Measurements from ENCODE around the gene ATP1B1.
A peak's percentile ranks its signal among the peaks of the same experiment; 100 is the strongest.

ATP1B1 gene

DNA sequence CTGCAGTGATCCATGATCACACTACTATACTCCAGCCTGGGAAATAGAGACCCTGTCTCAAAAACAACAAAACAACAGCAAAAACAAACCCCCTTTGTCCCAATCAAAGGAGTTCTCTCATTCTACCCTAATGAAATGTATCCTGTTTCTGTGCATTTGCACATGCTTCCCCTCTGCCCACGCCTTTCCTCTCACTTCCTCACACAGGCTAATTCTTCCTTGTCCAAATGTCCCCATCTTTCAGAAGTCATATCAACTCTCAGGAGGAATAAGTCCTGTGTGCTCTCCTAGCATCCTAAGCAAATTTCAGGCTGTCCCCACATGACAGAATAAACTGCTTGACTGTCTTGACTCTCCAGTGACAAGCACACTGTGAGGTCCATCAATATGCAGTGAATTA, 8.1 kb upstream of the ATP1B1 start:
- no peak for DNase-seq

DNA sequence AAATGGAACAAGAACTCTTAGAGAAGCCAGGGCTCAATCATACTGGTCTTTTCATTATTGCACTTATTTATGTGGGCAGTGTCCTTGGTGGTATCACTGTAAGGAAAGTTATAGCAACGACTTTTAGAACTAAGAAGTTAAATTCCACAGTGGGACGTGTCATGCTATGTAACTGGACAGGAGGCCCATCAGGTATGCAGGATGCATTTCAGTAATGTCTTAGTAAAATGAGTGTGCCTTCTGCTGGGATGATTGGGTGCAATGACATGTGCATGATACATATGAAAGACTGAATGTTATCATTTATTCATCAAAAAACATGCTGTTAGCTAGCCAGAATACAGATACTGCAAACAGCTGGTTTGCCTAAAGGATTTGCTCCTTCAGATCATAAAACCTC, 6.9 kb upstream of the ATP1B1 start:
- DNase-seq, result no peak

DNA sequence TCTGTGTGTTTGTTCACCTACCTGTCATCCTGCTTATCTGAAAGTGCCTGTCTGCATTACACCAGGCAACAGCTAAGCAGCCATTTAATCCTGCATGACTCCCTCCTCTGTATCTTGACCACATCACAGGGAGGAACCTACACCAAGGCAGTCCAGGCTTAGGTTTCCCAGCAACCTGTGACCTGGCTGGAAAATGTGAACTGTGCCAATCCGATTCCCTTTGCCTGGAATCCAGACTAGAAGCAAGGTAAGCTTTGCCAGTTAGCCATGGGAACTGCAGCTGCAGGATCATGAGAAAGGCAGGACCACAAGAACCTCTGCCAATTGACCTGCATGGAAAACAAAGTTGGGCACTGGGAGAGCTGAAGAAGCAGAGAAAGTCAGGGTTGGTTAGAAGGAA, 6.3 kb upstream of the ATP1B1 start:
- DNase-seq, result no peak

DNA sequence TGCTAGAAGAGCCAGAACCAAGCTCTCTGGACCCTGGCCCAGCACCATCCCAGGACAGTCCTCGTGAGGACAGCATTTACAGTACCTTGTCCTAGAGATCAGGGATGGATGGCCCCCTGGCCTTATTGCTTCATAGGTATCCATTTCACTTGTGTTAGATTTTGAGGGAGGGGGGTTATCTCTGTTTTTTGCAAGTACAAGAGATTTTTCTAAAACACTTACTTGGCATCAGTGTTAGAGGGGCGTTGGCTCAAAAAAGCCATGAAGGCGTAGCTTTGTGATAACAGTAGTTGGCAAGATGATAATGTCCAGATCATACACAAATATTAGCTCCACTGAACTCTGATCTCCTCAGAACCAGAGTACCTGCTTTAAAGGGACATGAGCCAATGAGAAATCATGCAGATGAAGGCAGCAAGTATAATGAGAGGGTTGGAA, 5.8 kb upstream of the ATP1B1 start:
- no peak for DNase-seq

DNA sequence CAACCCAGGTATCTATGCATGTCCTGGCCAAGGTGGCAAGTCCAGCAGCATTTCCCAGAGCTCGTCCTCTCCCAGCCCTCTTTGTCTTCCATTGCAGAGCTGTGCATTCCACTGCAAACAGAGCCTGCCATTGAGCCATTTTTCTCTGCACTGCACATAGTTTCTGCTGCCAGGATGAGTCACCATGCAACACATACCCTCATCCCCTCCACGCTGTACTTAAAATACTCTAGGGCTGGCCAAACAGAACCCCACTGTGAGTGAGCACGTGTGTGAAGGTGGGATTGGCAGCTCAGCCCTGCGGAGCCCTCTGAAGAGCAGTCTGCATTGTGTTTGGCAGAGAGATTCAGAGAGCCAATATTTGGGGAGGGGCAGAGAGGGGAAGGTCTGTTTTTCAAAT, 3.9 kb upstream of the ATP1B1 start:
- DNase-seq, result no peak

DNA sequence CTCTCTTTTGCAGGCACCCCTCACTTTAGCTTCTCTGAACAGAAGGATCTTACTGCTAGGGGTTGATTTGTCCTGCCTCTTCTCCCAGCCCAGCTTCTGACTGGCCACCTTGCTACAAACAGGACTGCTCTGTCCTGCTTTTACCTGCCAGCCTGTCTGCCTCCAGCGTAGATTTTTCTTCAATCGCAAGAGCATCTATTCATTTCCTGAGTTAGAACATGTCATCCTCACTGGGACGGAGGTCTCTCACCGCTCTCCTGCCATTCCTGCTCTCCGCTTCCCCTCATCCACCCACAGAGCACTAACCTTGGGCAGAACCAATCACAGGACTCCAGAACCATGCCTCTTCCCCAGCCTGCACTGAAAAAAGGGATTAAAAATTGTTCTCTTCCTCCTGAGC, 3.5 kb upstream of the ATP1B1 start:
- no peak for DNase-seq

DNA sequence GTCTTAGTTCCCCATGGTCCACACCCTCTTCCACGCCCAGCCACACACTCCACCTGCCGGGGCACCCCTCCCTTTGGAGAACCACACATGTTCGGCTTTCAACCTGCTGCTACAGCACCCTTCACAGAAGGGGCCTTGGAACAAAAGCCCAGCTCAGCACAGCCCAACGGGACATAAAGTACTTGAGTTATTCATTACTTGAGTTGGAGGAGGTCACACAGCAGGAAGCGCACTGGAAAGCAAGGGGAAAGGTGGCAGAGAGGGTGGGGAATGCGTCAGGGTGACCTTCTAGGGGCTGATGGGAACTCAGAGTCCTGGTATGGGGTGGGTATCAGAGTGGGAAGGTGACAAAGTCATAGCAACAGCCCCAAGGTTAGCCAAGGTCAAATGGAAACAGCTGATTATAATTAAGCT, 3.0 kb upstream of the ATP1B1 start:
- no peak for DNase-seq

DNA sequence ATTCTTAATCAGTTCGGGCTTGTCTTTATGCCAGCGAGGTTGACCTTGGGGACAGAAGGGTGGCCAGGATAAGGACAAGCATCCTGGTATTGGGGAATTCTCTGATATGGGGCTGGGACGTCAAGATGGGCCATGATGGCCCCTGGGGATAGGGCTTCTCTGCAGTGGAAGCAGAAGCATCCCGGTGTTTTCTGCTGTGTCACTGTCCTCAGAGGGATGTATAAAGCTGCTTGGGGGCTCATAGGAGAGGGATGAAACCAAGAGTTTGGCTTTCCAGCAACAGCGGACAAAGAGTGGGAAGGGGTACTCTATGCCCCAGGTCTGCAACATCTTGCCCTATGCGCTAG, 1.4 kb upstream of the ATP1B1 start:
- DNase-seq, result no peak

DNA sequence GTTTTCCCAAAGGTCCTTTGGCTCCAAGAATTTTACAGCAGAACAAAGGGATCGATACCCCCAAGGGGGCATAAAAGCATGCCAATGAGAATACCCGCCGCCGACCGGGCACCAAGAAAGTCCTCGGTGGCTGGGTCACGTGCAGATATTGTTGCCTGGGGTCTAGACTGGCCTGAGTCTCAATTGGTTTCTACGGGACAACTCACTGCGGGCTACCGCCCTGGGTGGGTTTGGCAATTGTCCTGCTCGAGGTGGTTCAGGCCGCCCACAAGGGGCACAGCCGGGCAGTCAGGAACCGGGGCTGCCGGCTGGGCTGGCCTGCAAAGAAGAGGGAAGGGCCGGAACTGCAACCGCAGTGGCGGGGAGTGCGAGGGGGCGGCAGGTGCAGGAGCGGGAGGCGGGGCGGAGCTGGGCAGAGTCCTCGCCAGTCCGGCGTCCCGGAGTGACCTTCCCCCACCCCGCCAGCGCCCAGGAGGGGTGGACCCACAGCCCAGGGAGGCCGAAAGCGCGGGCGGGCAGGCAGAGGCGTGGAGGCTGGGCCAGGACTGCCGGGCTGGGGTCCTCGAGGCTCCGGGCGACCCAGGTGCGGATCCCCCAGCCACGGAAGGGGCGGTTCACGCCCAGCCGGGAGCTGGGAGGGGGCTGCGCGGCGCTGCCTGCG, 926 bp upstream of the ATP1B1 start:
- peak; percentile 22 for DNase-seq

DNA sequence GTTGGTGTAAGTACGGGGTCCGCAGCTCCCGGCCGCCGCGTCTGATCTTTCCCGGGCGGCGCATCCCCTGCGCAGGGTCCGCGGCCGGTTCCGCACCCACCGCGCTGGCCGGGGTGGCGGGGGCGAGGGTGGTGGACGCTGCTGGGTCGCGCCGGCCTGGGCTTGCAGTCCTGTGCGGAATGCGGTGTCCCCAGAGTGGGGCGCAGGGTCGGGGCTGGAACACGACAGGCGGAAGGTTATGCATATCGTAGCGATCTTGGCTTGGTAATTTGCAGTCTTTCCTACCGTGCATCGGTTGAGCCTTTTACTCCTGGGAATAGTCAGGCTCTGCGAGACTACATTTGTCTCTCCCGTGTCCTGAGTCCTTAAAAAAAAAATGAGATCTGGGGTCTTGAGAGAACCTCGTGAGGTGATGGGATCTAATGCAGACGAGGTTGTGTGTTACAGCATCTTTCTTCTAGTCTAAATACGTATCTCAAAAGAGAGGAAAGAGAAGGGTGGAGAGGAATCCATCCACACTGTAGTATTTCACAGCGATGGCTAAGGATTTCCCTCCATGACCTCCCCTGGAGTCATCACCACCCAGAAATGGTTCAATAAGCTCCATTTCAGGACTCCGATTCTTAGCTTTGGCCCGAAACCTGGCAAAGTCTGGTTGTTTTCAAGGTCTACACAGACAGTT, 572 bp downstream of the ATP1B1 start:
- no peak for DNase-seq

DNA sequence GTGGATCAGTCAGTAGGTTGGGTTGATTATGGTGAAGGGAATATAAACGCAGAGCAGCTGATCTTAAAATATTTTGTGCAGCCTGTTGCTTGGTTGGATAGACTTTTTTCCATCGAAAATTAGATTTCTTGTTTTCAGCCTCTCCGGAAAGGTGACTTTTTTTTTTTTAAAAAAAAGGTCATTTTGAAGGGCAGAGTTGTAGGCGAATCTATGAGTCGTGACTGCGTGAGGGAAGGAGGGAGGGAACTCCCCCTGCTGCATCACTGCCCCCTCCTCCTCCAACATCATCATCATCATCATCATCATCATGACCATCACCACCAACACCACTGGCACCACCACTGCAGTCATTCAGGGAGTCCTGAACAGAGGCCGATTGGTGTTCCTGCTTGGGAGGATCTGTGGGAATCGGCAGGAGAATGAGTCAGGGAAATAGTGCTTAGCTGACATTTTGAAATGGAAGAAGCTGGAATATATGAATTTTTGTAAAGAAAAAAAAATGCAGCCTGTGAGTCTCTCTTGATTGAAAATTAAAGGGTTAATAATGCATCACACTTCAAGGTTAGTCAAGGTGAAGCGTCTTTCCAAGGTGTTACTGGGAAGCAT, 1.2 kb downstream of the ATP1B1 start:
- no peak for DNase-seq

DNA sequence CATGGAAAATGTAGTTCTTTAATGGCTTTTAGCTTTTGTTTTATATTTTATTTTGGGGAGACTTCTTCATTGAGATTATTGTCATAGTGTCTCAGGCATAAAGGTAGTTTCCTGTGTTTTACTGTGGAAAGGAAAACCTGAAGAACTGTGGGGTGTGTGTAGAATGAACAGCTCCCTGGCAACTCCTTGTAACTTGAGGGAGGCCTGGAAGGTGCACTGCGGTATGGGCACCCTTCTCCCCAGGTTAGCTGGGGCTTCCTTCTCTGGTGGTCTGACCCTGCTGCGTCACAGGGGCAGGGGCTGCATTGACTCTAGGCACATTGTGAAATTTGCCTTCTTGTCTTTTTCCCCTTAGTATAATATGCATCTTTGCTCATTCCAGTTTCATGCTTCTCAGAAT, 1.7 kb downstream of the ATP1B1 start:
- no peak for DNase-seq

DNA sequence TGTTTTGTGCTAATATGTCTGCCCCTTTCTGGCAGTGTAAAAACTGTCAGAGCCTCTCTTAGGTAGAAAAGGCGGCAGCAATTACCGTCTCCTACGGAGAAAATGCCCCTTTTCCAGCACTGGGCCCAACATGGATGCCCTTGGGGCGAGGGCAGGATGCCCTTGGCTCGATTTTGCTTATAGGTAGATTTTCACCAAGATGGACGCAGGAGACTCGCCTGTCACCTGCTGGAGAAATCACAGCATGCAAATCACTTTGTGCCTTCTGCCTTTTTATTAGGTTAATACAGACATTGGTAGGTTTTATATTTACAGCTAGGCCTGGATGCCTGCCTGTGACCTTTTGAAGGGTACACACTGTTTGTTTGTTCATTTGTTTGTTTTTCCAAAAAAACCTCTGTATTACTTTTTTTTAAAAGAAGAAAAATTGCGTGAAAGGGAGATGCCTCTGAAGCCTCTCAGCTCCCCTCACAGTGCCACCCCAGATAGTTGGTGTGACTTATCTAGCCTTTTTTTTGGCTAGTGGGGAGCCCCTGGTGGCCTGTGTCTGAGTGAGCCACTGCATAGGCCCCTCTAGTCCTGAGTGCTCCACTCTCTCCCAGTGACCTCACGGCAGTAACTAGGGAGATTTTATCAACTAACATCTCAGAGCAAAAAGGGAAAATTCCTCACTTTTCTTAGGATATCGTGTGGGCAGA, 2.5 kb downstream of the ATP1B1 start:
- DNase-seq, result no peak

DNA sequence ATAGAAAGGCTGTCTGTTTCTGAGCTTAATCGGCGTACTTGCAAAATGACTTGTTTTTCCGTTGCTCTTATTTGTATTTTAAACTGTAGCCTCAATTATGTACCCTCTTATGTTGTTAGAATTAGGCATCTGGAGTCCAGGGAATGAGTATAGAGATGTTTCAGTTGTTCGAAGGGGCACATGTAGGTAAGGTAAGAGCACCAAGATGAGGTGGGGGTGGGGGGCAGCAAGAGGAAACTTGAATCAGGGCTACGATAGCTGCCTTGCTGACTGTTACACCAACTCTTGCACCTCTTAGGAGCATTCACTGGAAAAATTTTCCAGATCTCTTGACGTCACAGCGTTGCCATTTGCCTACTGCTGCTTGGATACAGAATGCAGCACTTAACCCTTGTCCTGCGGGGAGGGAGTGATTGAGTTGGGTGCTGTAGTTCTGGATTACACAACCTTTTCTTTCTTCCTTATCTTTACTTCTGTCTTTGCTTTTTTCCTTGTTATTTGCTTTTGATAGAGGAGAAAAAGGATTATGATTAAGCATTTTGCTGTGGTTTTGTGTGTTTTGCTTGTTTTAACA, 3.2 kb downstream of the ATP1B1 start:
- no peak for DNase-seq

DNA sequence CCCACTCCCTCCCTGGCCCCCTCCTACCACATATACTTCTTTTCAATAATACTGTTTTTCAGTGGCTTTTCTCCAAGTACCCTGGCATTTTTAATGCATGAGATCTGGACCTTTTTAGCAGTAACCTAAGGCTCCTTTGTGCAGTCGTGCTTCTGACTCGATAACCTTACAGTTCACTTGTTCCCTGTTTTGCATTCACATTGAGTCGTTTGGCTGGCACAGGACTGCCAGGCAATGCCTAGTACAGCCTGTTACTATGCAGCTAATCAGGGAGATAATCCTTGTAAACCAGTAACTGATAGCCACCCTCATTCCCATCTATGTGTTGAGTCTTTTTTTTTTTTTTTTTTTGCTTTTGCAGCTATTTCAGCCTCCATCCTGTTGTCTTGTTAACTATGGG, 3.7 kb downstream of the ATP1B1 start:
- DNase-seq, result no peak

DNA sequence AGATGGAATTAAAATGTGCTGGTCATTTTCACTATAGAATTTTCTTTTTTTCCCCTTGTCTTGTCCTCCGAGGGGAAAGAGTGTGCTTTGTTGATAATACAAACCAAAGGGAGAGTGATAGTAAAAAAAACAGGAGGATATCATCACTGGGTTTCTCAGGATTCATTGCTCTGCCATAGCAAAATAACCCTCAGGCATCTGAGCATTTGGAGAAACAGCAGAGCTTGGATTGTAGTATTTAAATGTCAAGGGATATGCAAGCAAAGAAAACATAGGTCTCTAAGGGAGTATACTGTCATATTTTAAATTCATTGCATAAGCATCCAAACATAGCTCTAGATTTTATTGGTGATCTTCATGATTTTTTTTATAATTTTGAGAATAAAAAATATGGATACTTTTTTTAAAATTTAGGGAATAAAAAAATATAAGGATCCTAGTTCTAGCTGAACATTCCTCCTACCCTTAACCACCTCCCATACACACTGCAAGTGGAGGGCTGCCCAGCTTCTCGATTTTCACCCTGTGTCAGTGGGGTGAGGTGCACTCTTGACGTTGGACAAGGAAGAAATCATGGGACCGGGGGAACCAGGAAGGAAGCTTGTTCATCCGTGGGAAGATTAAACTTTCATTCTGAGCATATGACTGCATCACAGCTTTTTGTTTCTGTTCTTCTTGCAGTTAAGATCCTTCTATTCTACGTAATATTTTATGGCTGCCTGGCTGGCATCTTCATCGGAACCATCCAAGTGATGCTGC, 4.4 kb downstream of the ATP1B1 start:
- no peak for DNase-seq

DNA sequence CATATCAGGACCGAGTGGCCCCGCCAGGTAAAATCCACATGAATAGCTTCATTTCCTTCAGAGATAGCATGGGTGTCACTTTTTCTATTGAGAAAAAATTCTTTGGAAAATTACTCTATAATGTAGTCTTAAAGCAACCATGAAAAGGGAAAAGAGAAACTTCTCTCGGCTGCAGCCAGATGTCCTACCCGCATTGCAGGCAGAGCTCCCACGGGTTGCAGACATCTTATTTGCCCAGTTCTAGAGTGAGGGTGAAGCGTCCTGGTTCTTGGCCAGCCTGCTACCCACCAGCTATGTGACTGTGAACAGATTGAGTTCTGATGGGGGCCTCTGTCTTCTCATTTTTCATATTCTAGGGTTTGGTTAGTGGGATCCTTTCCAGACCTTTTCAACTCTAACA, 5.0 kb downstream of the ATP1B1 start:
- no peak for DNase-seq

DNA sequence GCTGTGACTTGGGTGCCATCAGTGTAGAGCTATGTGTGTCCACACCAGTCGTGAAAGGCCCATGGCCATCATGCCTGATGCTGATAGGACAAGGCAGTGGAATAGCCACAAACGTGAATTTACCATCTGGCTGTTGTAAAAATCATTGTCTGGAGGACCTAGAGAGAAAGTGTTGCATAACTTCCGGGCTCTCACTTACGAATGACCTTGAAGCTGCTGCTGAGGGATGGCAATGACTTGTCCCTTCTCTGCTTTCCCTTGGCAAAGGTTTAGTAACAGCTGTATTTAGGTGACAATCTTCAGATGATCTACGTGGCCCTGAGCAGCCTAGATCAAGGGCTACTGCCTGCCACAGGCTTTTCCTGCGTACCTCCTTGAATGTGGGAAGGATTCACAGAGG, 5.8 kb downstream of the ATP1B1 start:
- no peak for DNase-seq

DNA sequence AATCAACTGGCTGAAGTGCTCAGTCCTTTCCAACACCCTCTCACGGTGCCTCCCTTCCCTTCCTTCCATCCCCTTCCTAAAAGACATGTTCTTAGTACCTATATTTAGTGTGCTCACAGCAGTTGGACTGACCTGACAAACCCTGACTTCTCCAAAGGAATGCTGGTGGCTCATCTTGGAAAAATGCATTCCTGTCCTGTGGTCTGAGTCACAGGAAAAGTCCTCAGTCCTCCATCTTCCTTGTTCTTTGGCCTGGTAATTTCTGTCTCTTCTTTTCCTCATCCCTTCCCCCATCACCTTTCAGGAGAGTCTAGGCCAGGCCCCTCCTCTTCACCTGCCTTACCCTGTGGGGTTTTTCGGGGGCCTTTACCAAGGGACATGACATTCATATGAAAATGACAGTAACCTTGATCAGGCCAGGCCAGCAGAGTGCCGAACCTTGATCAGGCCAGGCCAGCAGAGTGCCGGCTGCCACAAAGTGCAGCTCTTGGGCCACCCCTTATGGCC, 7.2 kb downstream of the ATP1B1 start:
- DNase-seq, result no peak

DNA sequence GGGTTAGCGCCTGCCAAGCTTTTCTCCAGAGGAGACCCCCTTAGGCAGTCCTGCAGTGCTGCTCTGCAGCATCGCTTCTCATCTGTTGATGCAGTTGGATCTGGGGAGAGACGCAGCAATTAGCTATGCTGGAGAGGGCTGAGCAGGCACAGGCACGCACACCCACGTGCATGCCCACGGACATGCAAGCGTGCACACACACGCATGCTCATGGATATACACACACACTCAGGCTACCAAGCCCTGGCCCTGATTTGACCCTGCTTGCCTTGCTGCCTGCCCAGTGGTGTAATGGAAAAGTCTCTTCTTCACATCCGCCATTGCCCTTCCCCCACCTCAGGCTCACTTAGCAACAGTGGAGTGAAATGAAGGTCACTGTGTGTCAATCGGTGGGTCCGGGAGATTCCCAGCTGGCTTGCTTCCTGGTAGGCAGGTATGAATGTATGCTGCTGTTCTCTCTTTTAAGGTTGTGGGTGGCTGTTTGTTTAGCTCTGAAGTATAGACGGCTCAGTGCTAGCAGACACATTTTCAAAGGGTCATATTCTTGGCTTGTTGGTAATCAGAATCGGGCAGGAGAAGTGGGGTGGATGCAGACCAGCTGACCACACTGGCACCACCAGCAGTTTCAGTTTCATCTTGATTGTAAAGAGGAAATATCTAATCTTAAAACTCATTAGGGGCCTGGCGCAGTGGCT, 9.5 kb downstream of the ATP1B1 start:
- DNase-seq, result no peak

DNA sequence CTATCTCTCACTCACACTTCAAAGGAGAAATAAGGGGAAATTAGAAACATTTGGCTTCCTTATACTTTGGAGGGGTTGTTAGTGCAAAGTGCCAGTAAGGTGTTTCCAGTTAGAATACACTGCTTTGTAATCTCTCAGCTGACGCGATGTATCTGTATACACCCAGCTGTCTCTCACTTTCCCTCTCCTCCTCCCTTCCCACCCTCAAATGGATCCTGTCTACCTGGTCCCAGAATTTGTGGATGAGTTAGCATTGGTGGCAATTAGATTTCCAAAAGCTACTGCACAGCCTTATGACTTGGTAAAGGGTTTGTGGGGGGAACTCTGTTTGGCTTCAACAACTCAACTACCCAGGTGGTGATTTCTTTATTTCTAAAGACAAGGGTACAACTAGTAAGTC, 10.5 kb downstream of the ATP1B1 start:
- DNase-seq, result no peak

DNA sequence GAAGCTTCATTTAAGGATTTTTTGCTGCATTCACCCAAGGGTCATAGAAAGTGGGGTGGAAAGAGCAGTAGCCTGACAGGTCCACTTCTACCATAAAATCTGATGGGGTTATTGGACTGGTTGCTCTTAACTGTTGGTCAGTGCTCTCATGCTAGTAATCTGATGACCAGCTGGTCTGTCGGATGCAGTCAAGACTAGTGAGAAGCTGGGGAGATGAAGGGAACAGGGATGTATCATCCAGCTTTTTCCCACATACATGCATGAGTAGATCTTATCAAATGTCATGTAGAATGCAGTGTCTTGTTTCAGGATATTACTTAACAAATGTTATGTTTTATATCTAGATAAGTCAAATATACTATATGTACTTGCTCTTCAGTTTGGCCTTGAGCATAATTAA, 11.1 kb downstream of the ATP1B1 start:
- no peak for DNase-seq

Data from GDM1 (cell line).